T-helper 9 cell (primary cell): ENCODE measurements around the gene WDR27.
"Not testable (repeated sequence)": the region's sequence is repeated elsewhere in the genome, so short reads cannot be mapped to it uniquely, and the experiment has no call there.

ENCODE experiments used
- DNase-seq: peaks from one replicate; pipeline ENCODE4 v3.0.0-alpha.2; 2020

WDR27 gene

GRCh38 chr6:169467755-169468154 lies 234.1 kb downstream of the WDR27 start:
- DNase-seq = not testable (repeated sequence)

- not testable (repeated sequence) for DNase-seq
These were observed 235.6 kb downstream of the WDR27 start for GRCh38 chr6:169466256-169466655.

GRCh38 chr6:169457762-169458161 lies 244.1 kb downstream of the WDR27 start:
- no peak for DNase-seq

GRCh38 chr6:169456840-169457239 lies 245.0 kb downstream of the WDR27 start:
- DNase-seq = no peak

GRCh38 chr6:169455470-169455869 lies 246.4 kb downstream of the WDR27 start:
- DNase-seq = no peak

GRCh38 chr6:169454872-169455204 lies 247.0 kb downstream of the WDR27 start:
- no peak for DNase-seq

- DNase-seq = no peak
These were observed 247.5 kb downstream of the WDR27 start for GRCh38 chr6:169454204-169454871.

- DNase-seq = no peak
These were observed 248.8 kb downstream of the WDR27 start for GRCh38 chr6:169452869-169453620.

GRCh38 chr6:169452117-169452868 lies 249.5 kb downstream of the WDR27 start:
- no peak for DNase-seq

GRCh38 chr6:169451065-169451838 lies 250.6 kb downstream of the WDR27 start:
- DNase-seq = no peak

- DNase-seq = no peak
These were observed 251.7 kb downstream of the WDR27 start for GRCh38 chr6:169450097-169450496.

GRCh38 chr6:169449221-169449620 lies 252.6 kb downstream of the WDR27 start:
- no peak for DNase-seq

- DNase-seq = no peak
These were observed 255.9 kb downstream of the WDR27 start for GRCh38 chr6:169445661-169446581.

GRCh38 chr6:169445227-169445626 lies 256.6 kb downstream of the WDR27 start:
- DNase-seq = no peak

- no peak for DNase-seq
These were observed 260.5 kb downstream of the WDR27 start for GRCh38 chr6:169441292-169441691.

GRCh38 chr6:169439710-169440109 lies 262.1 kb downstream of the WDR27 start:
- no peak for DNase-seq

GRCh38 chr6:169434554-169434953 lies 267.3 kb downstream of the WDR27 start:
- DNase-seq = not testable (repeated sequence)

- no peak for DNase-seq
These were observed 272.8 kb downstream of the WDR27 start for GRCh38 chr6:169429001-169429400.

- no peak for DNase-seq
These were observed 273.3 kb downstream of the WDR27 start for GRCh38 chr6:169428532-169428931.

- DNase-seq = no peak
These were observed 274.0 kb downstream of the WDR27 start for GRCh38 chr6:169427856-169428255.

GRCh38 chr6:169426611-169427010 lies 275.2 kb downstream of the WDR27 start:
- no peak for DNase-seq
